GM12878 (cell line): ENCODE measurements around the gene MSI2. TPM values are rescaled to one million over a fixed set of nuclear protein-coding genes. Genes with fewer than 3 reads are reported as not detected.

Experiments used
- ATF3 ChIP-seq: IDR thresholded peaks from 2 replicates; pipeline ENCODE4 v1.6.1; 2011; ENCODE audit warnings: low read depth, mild to moderate bottlenecking, low read length, moderate library complexity, borderline replicate concordance; ENCODE audit errors: extremely low read depth
- ATF7 ChIP-seq: fragments of 450-650 bp; IDR thresholded peaks from 2 replicates; pipeline ENCODE4 v1.6.1; 2016; ENCODE audit warnings: low read depth, mild to moderate bottlenecking
- CBFB ChIP-seq: IDR thresholded peaks from 2 replicates; pipeline ENCODE4 v1.6.1; 2016; ENCODE audit warnings: antibody characterized with exemption, low read depth
- CREB1 ChIP-seq: IDR thresholded peaks from 2 replicates; pipeline ENCODE4 v1.6.1; 2012; ENCODE audit warnings: low read depth, mild to moderate bottlenecking, inconsistent platforms
- HDAC6 ChIP-seq: fragments of 200-600 bp; sonication (generic); IDR thresholded peaks from one replicate; pipeline ENCODE4 v1.8.0; 2017; ENCODE audit warnings: antibody characterized with exemption; ENCODE audit not compliant: unreplicated experiment
- HDGF ChIP-seq: fragments of 450-650 bp; IDR thresholded peaks from 2 replicates; pipeline ENCODE4 v1.6.1; 2016; ENCODE audit warnings: antibody characterized with exemption
- HSF1 ChIP-seq: fragments of 150-350 bp; IDR thresholded peaks from 2 replicates; pipeline ENCODE4 v1.6.1; 2014; ENCODE audit warnings: mild to moderate bottlenecking, low read depth, low read length
- LARP7 ChIP-seq: fragments of 450-650 bp; IDR thresholded peaks from 2 replicates; pipeline ENCODE4 v1.6.1; 2017; ENCODE audit warnings: mild to moderate bottlenecking
- MXI1 ChIP-seq: fragments of 150-350 bp; IDR thresholded peaks from 2 replicates; pipeline ENCODE4 v1.6.1; 2011; ENCODE audit warnings: low read depth, mild to moderate bottlenecking, inconsistent platforms, low read length, improper control_type of control experiment
- NR2C1 ChIP-seq: fragments of 450-650 bp; IDR thresholded peaks from 2 replicates; pipeline ENCODE4 v1.6.1; 2017; ENCODE audit warnings: antibody characterized with exemption, mild to moderate bottlenecking, moderate library complexity
- NR2F1 ChIP-seq: fragments of 450-650 bp; conservative IDR thresholded peaks from 2 replicates; pipeline ENCODE4 v1.6.1; 2017; ENCODE audit warnings: mild to moderate bottlenecking
- NRF1 ChIP-seq: conservative IDR thresholded peaks from 2 replicates; pipeline ENCODE4 v1.6.1; 2011; ENCODE audit warnings: mild to moderate bottlenecking, low read depth, low read length, improper control_type of control experiment
- PML ChIP-seq: IDR thresholded peaks from 2 replicates; pipeline ENCODE4 v1.6.1; 2012; ENCODE audit warnings: low read length, inconsistent platforms
- TARDBP ChIP-seq: IDR thresholded peaks from 2 replicates; pipeline ENCODE4 v1.6.1; 2016; ENCODE audit warnings: borderline replicate concordance
- TCF12 ChIP-seq: IDR thresholded peaks from 2 replicates; pipeline ENCODE4 v1.6.1; 2011; ENCODE audit warnings: low read depth, mild to moderate bottlenecking, low read length
- TCF7 ChIP-seq: IDR thresholded peaks from 2 replicates; pipeline ENCODE4 v1.6.1; 2014; ENCODE audit warnings: antibody characterized with exemption, borderline replicate concordance
- WRNIP1 ChIP-seq: IDR thresholded peaks from 2 replicates; pipeline ENCODE4 v1.6.1; 2011; ENCODE audit warnings: low read depth, low read length, improper control_type of control experiment, borderline replicate concordance
- ZBED1 ChIP-seq: IDR thresholded peaks from 2 replicates; pipeline ENCODE4 v1.6.1; 2016; ENCODE audit warnings: borderline replicate concordance
- ZBTB4 ChIP-seq: fragments of 450-650 bp; formaldehyde crosslinking; IDR thresholded peaks from 2 replicates; pipeline ENCODE4 v1.4.0; 2022; ENCODE audit warnings: mild to moderate bottlenecking, moderate library complexity
- ZNF217 ChIP-seq: fragments of 450-650 bp; IDR thresholded peaks from 2 replicates; pipeline ENCODE4 v1.6.1; 2017; ENCODE audit warnings: antibody characterized with exemption, mild to moderate bottlenecking
- ZNF592 ChIP-seq: fragments of 450-650 bp; IDR thresholded peaks from 2 replicates; pipeline ENCODE4 v1.6.1; 2017; ENCODE audit warnings: mild to moderate bottlenecking, moderate library complexity
- polyA plus RNA-seq, 11 experiments: library from polyadenylated mRNA; depleted of rRNA in 4 of 11; unstranded in 6 of 11; stranded (reverse) in 5 of 11; fragments of >200 nt; fragmentation: Nextera tagmentation in 4 of 11; fragmentation: Illumina TruSeq in 1 of 11; extraction: Ambion mirVana in 4 of 11; extraction: Trizol in 1 of 11; gene quantifications; 1 replicate in 1 of 11; 2 replicates in 10 of 11; pipeline versions ENCODE4 v1.2.1 to v1.2.3, GENCODE V29; 2011 to 2016; ENCODE audit warnings: inconsistent platforms in 2 of 11, missing spikeins in 2 of 11, low read depth in 1 of 11
- total RNA-seq, 4 experiments: library from RNA; depleted of rRNA in 3 of 4; stranded (reverse); fragments of >200 nt in 3 of 4; fragmentation: Illumina TruSeq in 1 of 4; extraction: Trizol in 1 of 4; gene quantifications; 2 replicates each; pipeline versions ENCODE4 v1.2.1 to v1.2.3, GENCODE V29; 2013 to 2021

MSI2 gene
- total and polyA plus RNA-seq, 10 of the 15 experiments (the other 5 are each of a cell fraction or from before 2014, with no cell fraction given), result 6.1 to 76.1 (median 42.0) TPM

GRCh38 chr17:57468932-57469775, 212.8 kb downstream of the MSI2 start (continued):
- TF ChIP-seq ZBTB4 (CRISPR knock-in tag), result no peak
- TF ChIP-seq TCF7, result no peak
- TF ChIP-seq ATF3, result no peak
- TF ChIP-seq HDGF, result no peak
- TF ChIP-seq ATF7, result peak; percentile 80
- peak; percentile 75; the same call in 1 of the 2 replicates for TF ChIP-seq CREB1
- peak; percentile 94 for TF ChIP-seq NR2F1
- TF ChIP-seq LARP7, result peak; percentile 67; the same call in 1 of the 2 replicates
- TF ChIP-seq HDAC6, result no peak
- TF ChIP-seq CBFB, result peak; percentile 45; the same call in 1 of the 2 replicates
- no peak for TF ChIP-seq MXI1
- TF ChIP-seq ZNF592, result peak; percentile 72
- TF ChIP-seq ZBED1, result no peak
- no peak for TF ChIP-seq HSF1
- TF ChIP-seq TCF12, result no peak
- TF ChIP-seq PML, result no peak
- 0 out of 2 replicates have a peak, but pooled peaks have one; percentile 46 for TF ChIP-seq ZNF217
- TF ChIP-seq TARDBP, result no peak
- TF ChIP-seq NR2C1, result peak; percentile 30; the same call in 1 of the 2 replicates
- no peak for TF ChIP-seq NRF1
- no peak for TF ChIP-seq WRNIP1
